Daoy (cell line): Measurements from ENCODE around the gene NEK11. TPM values are rescaled to one million over a fixed set of nuclear protein-coding genes. Genes with fewer than 3 reads are reported as not detected.
"Not testable (repeated sequence)": the region's sequence is repeated elsewhere in the genome, so short reads cannot be mapped to it uniquely, and the experiment has no call there.

Experiments used
- DNase-seq: peaks from one replicate; pipeline ENCODE4 v3.0.0-alpha.2; 2015; ENCODE audit warnings: low read depth
- total RNA-seq: library from RNA; depleted of rRNA; stranded (reverse); fragments of >200 nt; shearing (Covaris generic); gene quantifications from 2 replicates; pipeline ENCODE4 v1.2.3, GENCODE V29; 2014

NEK11 gene
- total RNA-seq, 1 experiment from 2014 or later = 8.6 TPM

GRCh38 chr3:131299836-131300235, 273.2 kb downstream of the NEK11 start:
- DNase-seq = no peak

GRCh38 chr3:131303848-131304247, 277.2 kb downstream of the NEK11 start:
- no peak for DNase-seq

DNA sequence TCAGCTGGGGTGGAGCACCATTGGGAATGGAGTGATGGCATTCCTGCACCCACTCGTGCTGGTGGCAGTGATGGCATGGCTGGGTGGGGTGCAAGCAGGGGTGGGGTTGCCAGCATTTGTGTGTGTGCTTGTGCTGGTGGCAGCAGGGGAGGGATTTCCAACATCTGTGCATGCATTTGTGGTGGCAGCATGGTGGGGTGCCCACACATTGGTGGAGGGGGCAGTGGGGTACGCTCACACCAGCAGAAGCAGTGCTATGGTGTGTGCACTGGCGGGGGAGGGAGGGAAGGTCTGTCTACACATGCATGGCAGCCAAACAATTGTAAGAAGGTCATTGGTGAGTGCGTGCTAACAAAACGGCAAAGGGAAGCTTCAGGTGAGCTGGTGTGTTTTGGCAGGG, 278.2 kb downstream of the NEK11 start:
- no peak for DNase-seq

GRCh38 chr3:131306242-131306641, 279.6 kb downstream of the NEK11 start:
- no peak for DNase-seq

DNA sequence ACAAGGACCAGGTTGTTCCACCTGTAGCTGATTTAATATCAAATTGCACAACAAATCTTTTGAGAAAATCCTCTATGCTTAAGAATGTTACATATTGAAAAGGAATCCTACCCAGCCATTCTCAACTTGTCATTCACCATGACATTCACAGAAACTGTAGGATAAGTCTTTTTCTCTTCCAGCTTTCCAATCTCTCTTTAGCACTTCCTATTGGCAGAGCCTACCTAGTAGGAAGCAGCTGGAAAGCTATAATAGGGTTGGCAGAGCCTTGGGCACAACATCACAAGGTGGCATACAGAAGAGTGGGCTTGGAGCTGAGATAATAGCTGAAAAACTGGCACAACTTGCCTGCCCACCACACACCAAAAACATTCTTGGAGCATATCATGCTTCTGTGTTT, 287.6 kb downstream of the NEK11 start:
- no peak for DNase-seq

DNA sequence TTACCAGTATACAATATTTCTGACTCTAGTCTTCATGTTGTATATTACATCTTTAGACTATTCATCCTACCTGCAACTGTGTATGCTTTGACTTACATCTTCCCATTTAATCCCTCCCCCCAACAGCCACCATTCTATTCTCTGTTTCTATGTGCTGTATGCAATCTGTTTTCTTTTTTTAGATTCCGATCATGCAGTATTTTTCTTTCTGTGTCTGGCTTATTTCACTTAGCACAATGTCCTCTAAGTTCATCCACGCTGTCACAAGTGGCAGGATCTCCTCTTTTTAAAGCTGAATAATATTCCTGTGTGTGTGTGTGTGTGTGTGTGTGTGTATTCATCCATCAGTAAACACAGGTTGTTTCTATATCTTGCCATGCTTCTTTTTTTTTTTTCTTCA, 288.5 kb downstream of the NEK11 start:
- DNase-seq = no peak

DNA sequence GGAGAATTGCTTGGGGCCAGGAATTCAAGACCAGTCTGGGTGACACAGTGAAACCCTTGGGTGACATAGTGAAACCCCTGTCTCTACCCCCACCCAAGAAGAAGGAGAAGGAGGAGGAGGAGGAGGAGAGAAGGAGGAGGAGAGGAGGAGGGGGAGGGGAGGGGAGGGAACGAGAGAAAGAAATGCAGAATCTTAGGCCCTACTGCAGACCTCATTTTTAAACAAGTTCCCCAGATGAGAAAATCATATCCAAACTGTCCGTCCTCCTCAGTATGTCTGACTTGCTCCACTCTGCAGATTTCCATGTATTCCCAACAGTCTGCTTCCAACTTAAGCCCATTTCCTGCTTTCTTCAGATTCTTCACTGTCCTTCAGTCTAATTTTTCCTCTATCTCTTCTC, 291.0 kb downstream of the NEK11 start:
- no peak for DNase-seq

DNA sequence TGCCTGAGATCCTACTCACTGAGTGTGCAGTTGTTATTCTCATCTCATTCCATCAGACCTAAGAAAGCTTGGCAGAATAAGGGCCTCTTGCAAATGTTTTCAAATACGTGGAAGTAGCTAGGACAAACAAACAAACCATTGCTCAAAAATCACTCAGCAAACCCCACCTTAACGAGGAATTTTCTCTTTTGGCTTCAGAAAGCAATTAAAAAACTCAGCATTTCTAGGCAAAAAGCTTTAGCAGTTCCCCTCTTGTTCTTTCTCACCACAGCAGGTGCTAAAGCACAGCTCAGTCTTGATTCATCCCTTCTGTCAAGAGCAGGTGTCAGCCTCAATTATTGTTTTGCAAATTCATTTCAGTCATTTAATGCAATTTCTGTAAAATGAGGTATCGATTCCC, 296.3 kb downstream of the NEK11 start:
- no peak for DNase-seq

GRCh38 chr3:131323792-131324191, 297.1 kb downstream of the NEK11 start:
- DNase-seq = no peak

DNA sequence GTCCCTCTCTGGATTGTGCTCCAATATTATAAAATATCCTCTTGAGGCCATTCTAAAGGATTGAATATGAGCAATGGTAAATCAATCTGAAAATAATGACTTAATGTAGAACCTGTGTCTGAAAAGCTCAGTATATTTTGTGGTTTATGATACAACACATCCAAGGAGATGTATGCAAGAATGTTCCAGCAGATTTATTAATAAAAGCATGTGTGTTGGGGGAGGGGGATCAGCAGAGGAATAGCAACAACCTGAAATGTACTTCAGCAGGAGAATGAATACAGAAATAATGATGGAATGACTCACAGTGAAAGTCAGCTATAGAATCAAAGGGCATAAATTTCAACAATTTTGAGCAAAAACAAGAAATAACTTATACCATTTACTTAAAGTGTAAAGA, 298.2 kb downstream of the NEK11 start:
- DNase-seq = no peak

- peak; percentile 25 for DNase-seq
Measured at GRCh38 chr3:131326307-131326706, 299.6 kb downstream of the NEK11 start.

DNA sequence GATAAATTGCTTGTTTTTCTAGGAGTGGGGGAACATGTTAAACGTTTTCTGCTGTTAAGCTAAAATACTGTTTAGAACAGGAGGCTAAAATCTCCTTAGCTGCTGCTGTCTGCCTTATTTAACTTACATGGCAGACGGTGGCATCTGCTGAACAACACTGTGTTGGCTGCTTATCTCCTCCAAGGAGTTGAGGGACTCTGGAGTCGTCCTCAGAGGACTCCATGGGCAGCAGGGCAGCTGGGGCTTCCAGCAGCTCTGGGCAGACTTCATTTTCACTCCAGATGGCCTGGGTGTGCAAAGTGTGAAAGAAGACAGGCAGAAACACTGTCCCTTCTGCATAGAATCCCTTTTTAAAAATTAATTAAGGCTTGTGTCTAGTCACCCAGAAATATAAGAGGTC, 302.0 kb downstream of the NEK11 start:
- no peak for DNase-seq

DNA sequence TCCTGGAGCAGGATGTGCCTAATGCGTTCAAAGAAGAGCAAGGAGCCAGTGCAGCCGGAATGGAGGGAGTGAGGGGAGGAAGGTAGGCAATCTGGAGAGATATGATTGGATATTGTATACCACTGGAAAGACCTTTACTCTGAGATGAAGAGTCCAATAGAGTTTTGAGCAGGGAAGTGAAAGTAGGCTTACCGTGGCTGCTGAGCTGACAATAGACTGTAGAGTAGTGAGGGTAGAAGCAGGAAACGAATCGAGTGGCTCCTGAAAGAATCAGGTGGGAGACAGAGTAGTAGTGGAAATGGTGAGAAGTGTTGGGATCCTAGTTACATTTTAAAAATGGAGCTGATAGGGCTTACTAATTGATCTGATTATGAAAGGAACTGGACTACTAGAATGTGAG, 303.1 kb downstream of the NEK11 start:
- no peak for DNase-seq

- DNase-seq = not testable (repeated sequence)
Measured at GRCh38 chr3:131331456-131332085, 304.9 kb downstream of the NEK11 start.

GRCh38 chr3:131338948-131339640, 312.4 kb downstream of the NEK11 start:
- no peak for DNase-seq

GRCh38 chr3:131341761-131342160, 315.1 kb downstream of the NEK11 start:
- DNase-seq = no peak

GRCh38 chr3:131348911-131349310, 322.2 kb downstream of the NEK11 start:
- no peak for DNase-seq

DNA sequence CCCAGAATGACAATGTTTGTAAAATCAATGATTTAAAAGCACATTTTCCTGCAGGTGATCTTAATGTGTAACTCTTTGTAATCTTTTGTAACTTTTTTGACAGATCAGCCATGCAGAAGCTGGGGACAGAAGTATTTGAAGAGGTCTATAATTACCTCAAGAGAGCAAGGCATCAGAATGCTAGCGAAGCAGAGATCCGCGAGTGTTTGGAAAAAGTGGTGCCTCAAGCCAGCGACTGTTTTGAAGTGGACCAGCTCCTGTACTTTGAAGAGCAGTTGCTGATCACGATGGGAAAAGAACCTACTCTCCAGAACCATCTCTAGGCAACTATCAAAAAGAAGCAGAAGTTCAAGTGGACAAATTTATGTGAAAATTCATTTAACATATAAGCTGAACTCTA, 322.8 kb downstream of the NEK11 start:
- DNase-seq = no peak

- DNase-seq = peak; percentile 77
Measured at GRCh38 chr3:131349946-131350347, 323.3 kb downstream of the NEK11 start.

- DNase-seq = no peak
Measured at GRCh38 chr3:131350506-131350905, 323.8 kb downstream of the NEK11 start.

- no peak for DNase-seq
Measured at GRCh38 chr3:131353016-131353877, 326.6 kb downstream of the NEK11 start.

DNA sequence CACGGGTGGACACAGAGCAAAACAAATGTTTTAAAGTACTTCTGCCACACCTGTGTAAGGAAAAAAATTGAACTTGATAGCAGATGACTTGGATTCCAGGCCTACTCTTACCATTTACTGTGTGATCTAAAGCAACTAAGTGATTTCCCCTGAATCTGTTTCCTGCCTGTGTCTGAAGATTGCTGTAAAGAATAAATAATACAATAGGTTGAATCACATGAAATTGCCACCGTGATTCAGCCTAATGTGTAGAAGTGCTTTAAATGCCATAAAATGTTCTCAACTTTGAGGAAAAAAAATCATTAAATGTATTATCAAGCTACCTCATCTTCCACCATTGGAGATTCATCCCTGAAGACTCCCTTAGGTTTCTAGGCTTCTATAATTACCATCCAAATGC, 327.3 kb downstream of the NEK11 start:
- no peak for DNase-seq
